IMR-90 (cell line): ENCODE data around the gene PAM.

Source experiments
- CEBPB ChIP-seq: IDR thresholded peaks from 2 replicates; pipeline ENCODE4 v1.6.1; 2012; ENCODE audit warnings: low read depth, low read length, improper control_type of control experiment
- CHD1 ChIP-seq: IDR thresholded peaks from 2 replicates; pipeline ENCODE4 v1.6.1; 2012; ENCODE audit warnings: low read depth, low read length, improper control_type of control experiment
- CTCF ChIP-seq: conservative IDR thresholded peaks from 2 replicates; pipeline ENCODE4 v1.5.1; 2012; ENCODE audit warnings: mild to moderate bottlenecking, low read depth, low read length, improper control_type of control experiment
- ELK1 ChIP-seq: fragments of 150-350 bp; IDR thresholded peaks from 2 replicates; pipeline ENCODE4 v1.6.1; 2016; ENCODE audit warnings: low read depth, mild to moderate bottlenecking, low read length, moderate library complexity, borderline replicate concordance
- MAFK ChIP-seq: IDR thresholded peaks from 2 replicates; pipeline ENCODE4 v1.6.1; 2012; ENCODE audit warnings: low read depth, low read length, improper control_type of control experiment
- POLR2A ChIP-seq: IDR thresholded peaks from 2 replicates; pipeline ENCODE4 v1.6.1; 2012; ENCODE audit warnings: mild to moderate bottlenecking, low read depth, low read length
- RAD21 ChIP-seq: IDR thresholded peaks from 2 replicates; pipeline ENCODE4 v1.6.1; 2012; ENCODE audit warnings: low read length, improper control_type of control experiment
- RCOR1 ChIP-seq: IDR thresholded peaks from 2 replicates; pipeline ENCODE4 v1.6.1; 2012; ENCODE audit warnings: mild to moderate bottlenecking, low read length, improper control_type of control experiment; ENCODE audit not compliant: insufficient replicate concordance
- RFX5 ChIP-seq: IDR thresholded peaks from 2 replicates; pipeline ENCODE4 v1.8.0; 2012; ENCODE audit warnings: low read depth, mild to moderate bottlenecking, low read length, moderate library complexity
- USF2 ChIP-seq: fragments of 150-350 bp; IDR thresholded peaks from 2 replicates; pipeline ENCODE4 v1.6.1; 2017; ENCODE audit warnings: mild to moderate bottlenecking, antibody characterized with exemption, low read length, low read depth

- TF ChIP-seq CEBPB (no peak), USF2 (no peak), CTCF (no peak), ELK1 (no peak), RCOR1 (no peak), POLR2A (no peak), RFX5 (no peak), MAFK (no peak), RAD21 (no peak), CHD1 (no peak)
Observed at GRCh38 chr5:102819634-102820033, 64.5 kb downstream of the PAM start.
